Limb (tissue), 2 donors: ENCODE results near the gene RPTOR.
"Not testable (repeated sequence)": the region's sequence is repeated elsewhere in the genome, so short reads cannot be mapped to it uniquely, and the experiment has no call there.

Experiments used
- DNase-seq, 2 donors: peaks; one replicate each; pipeline ENCODE4 v3.0.0-alpha.2; 2016; ENCODE audit errors: extremely low spot score in 2 of 2

RPTOR gene

GRCh38 chr17:80544655-80545498 is at the start of gene RPTOR:
TSS of gene RPTOR (plus strand) at chr17:80544838. CDS start at chr17:80545630, 792 bp downstream.
- peak; percentile 93 to 96 for DNase-seq

GRCh38 chr17:80497726-80498241 is 46.9 kb upstream of the RPTOR start:
- DNase-seq = no peak

- peak in 1 of 2 donors; percentile 60 for DNase-seq
Observed at GRCh38 chr17:80498242-80498919, 46.3 kb upstream of the RPTOR start.

GRCh38 chr17:80498920-80499410 is 45.7 kb upstream of the RPTOR start:
- no peak for DNase-seq

GRCh38 chr17:80499560-80499959 is 45.1 kb upstream of the RPTOR start:
- no peak for DNase-seq

GRCh38 chr17:80499961-80500665 is 44.5 kb upstream of the RPTOR start:
- DNase-seq = peak in 1 of 2 donors; percentile 32

GRCh38 chr17:80501741-80502577 is 42.7 kb upstream of the RPTOR start:
- no peak for DNase-seq

GRCh38 chr17:80502578-80502877 is 42.1 kb upstream of the RPTOR start:
- no peak for DNase-seq

GRCh38 chr17:80503031-80503430 is 41.6 kb upstream of the RPTOR start:
- DNase-seq = no peak

GRCh38 chr17:80503921-80504320 is 40.7 kb upstream of the RPTOR start:
- DNase-seq = no peak

- DNase-seq = no peak
Observed at GRCh38 chr17:80504686-80505413, 39.8 kb upstream of the RPTOR start.

GRCh38 chr17:80507177-80507576 is 37.5 kb upstream of the RPTOR start:
- not testable (repeated sequence) for DNase-seq

GRCh38 chr17:80507965-80508364 is 36.7 kb upstream of the RPTOR start:
- DNase-seq = no peak

GRCh38 chr17:80509311-80509710 is 35.3 kb upstream of the RPTOR start:
- no peak for DNase-seq

- DNase-seq = no peak
Observed at GRCh38 chr17:80510132-80510531, 34.5 kb upstream of the RPTOR start.

GRCh38 chr17:80510772-80511171 is 33.9 kb upstream of the RPTOR start:
- DNase-seq = no peak

GRCh38 chr17:80511222-80512180 is 33.1 kb upstream of the RPTOR start:
- no peak for DNase-seq

GRCh38 chr17:80512233-80512632 is 32.4 kb upstream of the RPTOR start:
- no peak for DNase-seq

GRCh38 chr17:80513201-80513600 is 31.4 kb upstream of the RPTOR start:
- no peak for DNase-seq
